ENCODE results near the gene VASP.

DNA sequence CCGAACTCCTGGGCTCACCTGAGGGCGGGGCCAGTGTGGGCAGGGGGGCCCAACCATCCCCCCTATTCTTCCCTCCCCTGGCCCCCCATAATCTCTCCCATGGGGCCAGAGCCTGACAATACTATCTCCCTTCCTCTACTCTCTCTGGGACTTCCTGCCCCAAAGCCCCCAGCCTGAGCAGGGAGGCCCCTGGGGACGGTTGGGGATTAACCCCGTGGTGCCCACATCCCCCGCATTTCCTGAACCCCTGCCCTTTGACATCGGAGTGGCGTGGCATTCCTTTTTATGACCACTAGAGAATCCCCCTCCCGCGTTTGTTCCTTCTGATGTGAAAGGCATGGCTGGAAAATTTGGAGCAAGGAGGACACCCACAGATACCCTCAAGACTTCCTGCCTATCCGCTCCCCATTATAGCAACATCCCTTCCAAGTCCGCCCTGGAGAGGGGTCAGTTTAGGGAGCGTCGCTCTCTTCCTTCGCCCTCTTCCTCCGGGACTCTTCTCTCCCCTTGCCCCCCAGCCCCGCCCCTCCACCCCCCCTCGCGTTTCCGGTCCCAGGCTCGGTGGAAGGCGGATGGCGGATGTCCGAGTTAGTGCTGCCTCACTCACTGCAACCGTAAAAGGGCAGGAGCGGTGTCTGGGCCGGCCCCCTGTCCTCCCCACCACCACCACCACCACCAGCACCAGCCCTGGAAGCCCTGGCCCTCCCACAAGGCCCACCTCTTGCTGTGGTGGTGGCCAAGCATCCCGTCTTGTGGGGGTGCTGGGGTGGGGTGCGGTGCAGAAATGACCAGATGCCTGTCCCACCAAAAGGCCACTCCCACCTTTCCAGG is 1.8 kb downstream of the VASP start:
- TF ChIP-seq JUN (CRISPR knock-in tag; IDR thresholded peaks at IDR 0.05) (no peak), PREB (CRISPR knock-in tag; IDR thresholded peaks at IDR 0.05; ENCODE audit: borderline replicate concordance) (no peak), USF2 (CRISPR knock-in tag; IDR thresholded peaks at IDR 0.05) (no peak), CREM (CRISPR knock-in tag; IDR thresholded peaks at IDR 0.05) (no peak), ZNF121 (CRISPR knock-in tag; IDR thresholded peaks at IDR 0.05) (no peak), TCF7 (CRISPR knock-in tag; IDR thresholded peaks at IDR 0.05; ENCODE audit: low read depth) (no peak), MYBL2 (CRISPR knock-in tag; IDR thresholded peaks at IDR 0.05) (no peak), USF1 (CRISPR knock-in tag; IDR thresholded peaks at IDR 0.05) (no peak), NR3C1 (CRISPR knock-in tag; conservative IDR thresholded peaks at IDR 0.05; ENCODE audit: low read depth) (no peak), ATF1 (CRISPR knock-in tag; IDR thresholded peaks at IDR 0.05) (no peak)
- TF ChIP-seq, protein P1, sequence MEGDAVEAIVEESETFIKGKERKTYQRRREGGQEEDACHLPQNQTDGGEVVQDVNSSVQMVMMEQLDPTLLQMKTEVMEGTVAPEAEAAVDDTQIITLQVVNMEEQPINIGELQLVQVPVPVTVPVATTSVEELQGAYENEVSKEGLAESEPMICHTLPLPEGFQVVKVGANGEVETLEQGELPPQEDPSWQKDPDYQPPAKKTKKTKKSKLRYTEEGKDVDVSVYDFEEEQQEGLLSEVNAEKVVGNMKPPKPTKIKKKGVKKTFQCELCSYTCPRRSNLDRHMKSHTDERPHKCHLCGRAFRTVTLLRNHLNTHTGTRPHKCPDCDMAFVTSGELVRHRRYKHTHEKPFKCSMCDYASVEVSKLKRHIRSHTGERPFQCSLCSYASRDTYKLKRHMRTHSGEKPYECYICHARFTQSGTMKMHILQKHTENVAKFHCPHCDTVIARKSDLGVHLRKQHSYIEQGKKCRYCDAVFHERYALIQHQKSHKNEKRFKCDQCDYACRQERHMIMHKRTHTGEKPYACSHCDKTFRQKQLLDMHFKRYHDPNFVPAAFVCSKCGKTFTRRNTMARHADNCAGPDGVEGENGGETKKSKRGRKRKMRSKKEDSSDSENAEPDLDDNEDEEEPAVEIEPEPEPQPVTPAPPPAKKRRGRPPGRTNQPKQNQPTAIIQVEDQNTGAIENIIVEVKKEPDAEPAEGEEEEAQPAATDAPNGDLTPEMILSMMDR (IDR thresholded peaks at IDR 0.05), result no peak
- TF ChIP-seq, protein P2, sequence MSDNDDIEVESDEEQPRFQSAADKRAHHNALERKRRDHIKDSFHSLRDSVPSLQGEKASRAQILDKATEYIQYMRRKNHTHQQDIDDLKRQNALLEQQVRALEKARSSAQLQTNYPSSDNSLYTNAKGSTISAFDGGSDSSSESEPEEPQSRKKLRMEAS (CRISPR knock-in tag; IDR thresholded peaks at IDR 0.05), result 0 out of 2 replicates have a peak, but pooled peaks have one; percentile 21
- TF ChIP-seq, protein P3, sequence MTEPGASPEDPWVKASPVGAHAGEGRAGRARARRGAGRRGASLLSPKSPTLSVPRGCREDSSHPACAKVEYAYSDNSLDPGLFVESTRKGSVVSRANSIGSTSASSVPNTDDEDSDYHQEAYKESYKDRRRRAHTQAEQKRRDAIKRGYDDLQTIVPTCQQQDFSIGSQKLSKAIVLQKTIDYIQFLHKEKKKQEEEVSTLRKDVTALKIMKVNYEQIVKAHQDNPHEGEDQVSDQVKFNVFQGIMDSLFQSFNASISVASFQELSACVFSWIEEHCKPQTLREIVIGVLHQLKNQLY (CRISPR knock-in tag; IDR thresholded peaks at IDR 0.05), result no peak
- TF ChIP-seq, protein P4, sequence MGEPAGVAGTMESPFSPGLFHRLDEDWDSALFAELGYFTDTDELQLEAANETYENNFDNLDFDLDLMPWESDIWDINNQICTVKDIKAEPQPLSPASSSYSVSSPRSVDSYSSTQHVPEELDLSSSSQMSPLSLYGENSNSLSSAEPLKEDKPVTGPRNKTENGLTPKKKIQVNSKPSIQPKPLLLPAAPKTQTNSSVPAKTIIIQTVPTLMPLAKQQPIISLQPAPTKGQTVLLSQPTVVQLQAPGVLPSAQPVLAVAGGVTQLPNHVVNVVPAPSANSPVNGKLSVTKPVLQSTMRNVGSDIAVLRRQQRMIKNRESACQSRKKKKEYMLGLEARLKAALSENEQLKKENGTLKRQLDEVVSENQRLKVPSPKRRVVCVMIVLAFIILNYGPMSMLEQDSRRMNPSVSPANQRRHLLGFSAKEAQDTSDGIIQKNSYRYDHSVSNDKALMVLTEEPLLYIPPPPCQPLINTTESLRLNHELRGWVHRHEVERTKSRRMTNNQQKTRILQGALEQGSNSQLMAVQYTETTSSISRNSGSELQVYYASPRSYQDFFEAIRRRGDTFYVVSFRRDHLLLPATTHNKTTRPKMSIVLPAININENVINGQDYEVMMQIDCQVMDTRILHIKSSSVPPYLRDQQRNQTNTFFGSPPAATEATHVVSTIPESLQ (CRISPR knock-in tag; IDR thresholded peaks at IDR 0.05), result no peak

Measured in WTC11 (cell line).